OCI-LY1 (cell line): Measurements from ENCODE around the gene DIP2C.

ENCODE experiments used
- EZH2 ChIP-seq: fragments of 200-600 bp; sonication (generic), shearing (Covaris generic); IDR thresholded peaks from 2 replicates; pipeline ENCODE4 v1.8.0; 2017; ENCODE audit warnings: borderline replicate concordance, mixed run types, mild to moderate bottlenecking, antibody characterized with exemption, low read length, moderate library complexity, mixed read lengths
- TF ChIP-seq, protein P1 (sequence below): fragments of 200-600 bp; sonication (generic), shearing (Covaris generic); IDR thresholded peaks from 2 replicates; pipeline ENCODE4 v1.5.1; 2017; ENCODE audit warnings: mild to moderate bottlenecking, antibody characterized with exemption, low read length, moderate library complexity, mixed read lengths

DNA sequence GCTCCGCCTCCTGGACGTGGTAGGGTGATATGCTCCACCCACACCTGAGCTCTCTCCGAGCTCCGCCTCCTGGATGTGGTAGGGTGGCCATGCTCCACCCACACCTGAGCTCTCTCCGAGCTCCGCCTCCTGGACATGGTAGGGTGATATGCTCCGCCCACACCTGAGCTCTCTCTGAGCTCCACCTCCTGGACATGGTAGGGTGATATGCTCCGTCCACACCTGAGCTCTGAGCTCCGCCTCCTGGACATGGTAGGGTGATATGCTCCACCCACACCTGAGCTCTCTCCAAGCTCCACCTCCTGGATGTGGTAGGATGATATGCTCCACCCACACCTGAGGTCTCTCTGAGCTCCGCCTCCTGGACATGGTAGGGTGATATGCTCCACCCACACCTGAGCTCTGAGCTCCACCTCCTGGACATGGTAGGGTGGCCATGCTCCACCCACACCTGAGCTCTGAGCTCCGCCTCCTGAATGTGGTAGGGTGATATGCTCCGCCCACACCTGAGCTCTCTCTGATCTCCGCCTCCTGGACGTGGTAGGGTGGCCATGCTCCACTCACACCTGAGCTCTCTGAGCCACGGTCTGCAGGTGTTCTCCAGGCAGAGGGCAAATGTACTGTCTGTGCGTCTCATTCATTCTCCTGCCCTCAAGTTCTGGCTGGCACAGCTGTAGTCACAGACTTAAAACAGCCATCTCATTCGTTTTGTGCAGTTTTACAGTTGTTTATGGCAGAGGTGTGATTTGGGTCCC is 252.4 kb downstream of the DIP2C start:
- TF ChIP-seq, protein P1, sequence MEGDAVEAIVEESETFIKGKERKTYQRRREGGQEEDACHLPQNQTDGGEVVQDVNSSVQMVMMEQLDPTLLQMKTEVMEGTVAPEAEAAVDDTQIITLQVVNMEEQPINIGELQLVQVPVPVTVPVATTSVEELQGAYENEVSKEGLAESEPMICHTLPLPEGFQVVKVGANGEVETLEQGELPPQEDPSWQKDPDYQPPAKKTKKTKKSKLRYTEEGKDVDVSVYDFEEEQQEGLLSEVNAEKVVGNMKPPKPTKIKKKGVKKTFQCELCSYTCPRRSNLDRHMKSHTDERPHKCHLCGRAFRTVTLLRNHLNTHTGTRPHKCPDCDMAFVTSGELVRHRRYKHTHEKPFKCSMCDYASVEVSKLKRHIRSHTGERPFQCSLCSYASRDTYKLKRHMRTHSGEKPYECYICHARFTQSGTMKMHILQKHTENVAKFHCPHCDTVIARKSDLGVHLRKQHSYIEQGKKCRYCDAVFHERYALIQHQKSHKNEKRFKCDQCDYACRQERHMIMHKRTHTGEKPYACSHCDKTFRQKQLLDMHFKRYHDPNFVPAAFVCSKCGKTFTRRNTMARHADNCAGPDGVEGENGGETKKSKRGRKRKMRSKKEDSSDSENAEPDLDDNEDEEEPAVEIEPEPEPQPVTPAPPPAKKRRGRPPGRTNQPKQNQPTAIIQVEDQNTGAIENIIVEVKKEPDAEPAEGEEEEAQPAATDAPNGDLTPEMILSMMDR: no peak
- no peak for TF ChIP-seq EZH2
